Astrocyte (in vitro differentiated cells and primary cell): ENCODE results near the gene KIF26B. TPM values are rescaled to one million over a fixed set of nuclear protein-coding genes. Genes with fewer than 3 reads are reported as not detected.

Experiments
- DNase-seq: peaks from one replicate; pipeline ENCODE4 v3.0.0-alpha.2; 2010; ENCODE audit warnings: low read depth
- FAIRE-seq: peaks from 2 replicates; lab custom pipeline; 2011; peaks lifted over from hg19 to GRCh38; lab: Jason Lieb, UNC
- H2AFZ ChIP-seq: 2 replicates; pipeline ENCODE4 v1.6.0; 2012; ENCODE audit warnings: low read depth, low read length, inconsistent platforms
- H3K27ac ChIP-seq: 2 replicates; pipeline ENCODE4 v1.5.1; 2011; ENCODE audit warnings: low read depth, low read length, inconsistent platforms
- H3K27me3 ChIP-seq: 2 replicates; pipeline ENCODE4 v1.6.0; 2011; ENCODE audit warnings: low read length, inconsistent platforms; ENCODE audit not compliant: insufficient read depth
- H3K36me3 ChIP-seq: 2 replicates; pipeline ENCODE4 v1.5.1; 2011; ENCODE audit warnings: low read length, inconsistent platforms; ENCODE audit not compliant: insufficient read depth
- H3K4me1 ChIP-seq: 2 replicates; pipeline ENCODE4 v1.5.1; 2011; ENCODE audit warnings: low read length, inconsistent platforms; ENCODE audit not compliant: insufficient read depth
- H3K4me2 ChIP-seq: 2 replicates; pipeline ENCODE4 v1.6.0; 2012; ENCODE audit warnings: low read length, inconsistent platforms
- H3K4me3 ChIP-seq: 2 replicates; pipeline ENCODE4 v1.5.1; 2011; ENCODE audit warnings: low read depth, mild to moderate bottlenecking, low read length, inconsistent platforms; ENCODE audit not compliant: insufficient read depth
- H3K79me2 ChIP-seq: 2 replicates; pipeline ENCODE4 v1.6.0; 2012; ENCODE audit warnings: mild to moderate bottlenecking, low read length, inconsistent platforms; ENCODE audit not compliant: insufficient read depth
- H3K9ac ChIP-seq: 2 replicates; pipeline ENCODE4 v1.6.0; 2012; ENCODE audit warnings: mild to moderate bottlenecking, low read length, inconsistent platforms
- H3K9me3 ChIP-seq: 2 replicates; pipeline ENCODE4 v1.5.1; 2012; ENCODE audit warnings: low read depth, mild to moderate bottlenecking, low read length, inconsistent platforms; ENCODE audit not compliant: insufficient read depth
- H4K20me1 ChIP-seq: 2 replicates; pipeline ENCODE4 v1.6.0; 2012; ENCODE audit warnings: low read length, inconsistent platforms; ENCODE audit not compliant: insufficient read depth
- H3K27ac Mint-ChIP-seq: one replicate; pipeline ENCODE4 v1.8.0; 2021; ENCODE audit warnings: mild to moderate bottlenecking, mixed read lengths; ENCODE audit not compliant: unreplicated experiment
- H3K27me3 Mint-ChIP-seq: one replicate; pipeline ENCODE4 v1.8.0; 2021; ENCODE audit warnings: low read depth, mixed read lengths; ENCODE audit not compliant: unreplicated experiment
- H3K36me3 Mint-ChIP-seq: one replicate; pipeline ENCODE4 v1.8.0; 2021; ENCODE audit warnings: low read depth, mixed read lengths; ENCODE audit not compliant: unreplicated experiment
- H3K4me1 Mint-ChIP-seq: one replicate; pipeline ENCODE4 v1.8.0; 2021; ENCODE audit warnings: low read depth, mixed read lengths; ENCODE audit not compliant: unreplicated experiment
- H3K4me3 Mint-ChIP-seq: one replicate; pipeline ENCODE4 v1.8.0; 2021; ENCODE audit warnings: mild to moderate bottlenecking, moderate library complexity, mixed read lengths; ENCODE audit not compliant: unreplicated experiment
- H3K9me3 Mint-ChIP-seq: one replicate; pipeline ENCODE4 v1.8.0; 2021; ENCODE audit warnings: mild to moderate bottlenecking, mixed read lengths; ENCODE audit not compliant: unreplicated experiment
- EZH2 ChIP-seq: IDR thresholded peaks from 2 replicates; pipeline ENCODE4 v1.6.1; 2012; ENCODE audit warnings: mild to moderate bottlenecking, low read length, inconsistent platforms; ENCODE audit not compliant: insufficient read depth
- total RNA-seq: library from RNA; stranded (reverse); gene quantifications from 2 replicates; pipeline ENCODE4 v1.2.1, GENCODE V29; 2021
- TF ChIP-seq, protein P1 (sequence below): IDR thresholded peaks from 2 replicates; pipeline ENCODE4 v1.5.1; 2011; ENCODE audit warnings: low read depth, mild to moderate bottlenecking, inconsistent platforms, low read length, moderate library complexity; ENCODE audit not compliant: insufficient read depth

KIF26B gene
- total RNA-seq, 1 donor from 2014 or later = 6.8 TPM

- Mint-ChIP-seq H3K27me3 (peaks cover 8% of the 10 kb centered on the region), H3K4me1 (peaks cover 2% of the 10 kb centered on the region), H3K4me3 (no peak overlapping the region), H3K36me3 (peaks cover 41% of the 10 kb centered on the region), H3K27ac (no peak overlapping the region), H3K9me3 (peaks cover 4% of the 10 kb centered on the region)
- Histone ChIP-seq H3K4me1 (no peaks in the 10 kb centered on the region), H3K9me3 (no peaks in the 10 kb centered on the region), H3K36me3 (no peaks in the 10 kb centered on the region), H2AFZ (no peak overlapping the region), H3K27ac (no peak overlapping the region), H3K79me2 (no peaks in the 10 kb centered on the region), H3K4me2 (no peak overlapping the region), H3K9ac (no peak overlapping the region), H3K27me3 (no peaks in the 10 kb centered on the region), H3K4me3 (no peak overlapping the region), H4K20me1 (no peaks in the 10 kb centered on the region)
- FAIRE-seq = no peak
- no peak for TF ChIP-seq EZH2
- TF ChIP-seq, protein P1, sequence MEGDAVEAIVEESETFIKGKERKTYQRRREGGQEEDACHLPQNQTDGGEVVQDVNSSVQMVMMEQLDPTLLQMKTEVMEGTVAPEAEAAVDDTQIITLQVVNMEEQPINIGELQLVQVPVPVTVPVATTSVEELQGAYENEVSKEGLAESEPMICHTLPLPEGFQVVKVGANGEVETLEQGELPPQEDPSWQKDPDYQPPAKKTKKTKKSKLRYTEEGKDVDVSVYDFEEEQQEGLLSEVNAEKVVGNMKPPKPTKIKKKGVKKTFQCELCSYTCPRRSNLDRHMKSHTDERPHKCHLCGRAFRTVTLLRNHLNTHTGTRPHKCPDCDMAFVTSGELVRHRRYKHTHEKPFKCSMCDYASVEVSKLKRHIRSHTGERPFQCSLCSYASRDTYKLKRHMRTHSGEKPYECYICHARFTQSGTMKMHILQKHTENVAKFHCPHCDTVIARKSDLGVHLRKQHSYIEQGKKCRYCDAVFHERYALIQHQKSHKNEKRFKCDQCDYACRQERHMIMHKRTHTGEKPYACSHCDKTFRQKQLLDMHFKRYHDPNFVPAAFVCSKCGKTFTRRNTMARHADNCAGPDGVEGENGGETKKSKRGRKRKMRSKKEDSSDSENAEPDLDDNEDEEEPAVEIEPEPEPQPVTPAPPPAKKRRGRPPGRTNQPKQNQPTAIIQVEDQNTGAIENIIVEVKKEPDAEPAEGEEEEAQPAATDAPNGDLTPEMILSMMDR = no peak
- no peak for DNase-seq
Observed at GRCh38 chr1:245649666-245650065, 494.9 kb downstream of the KIF26B start.

- Mint-ChIP-seq H3K9me3 (peaks cover 2% of the 10 kb centered on the region), H3K4me3 (no peak overlapping the region), H3K27ac (no peak overlapping the region), H3K36me3 (peaks cover 37% of the 10 kb centered on the region), H3K27me3 (peaks cover 8% of the 10 kb centered on the region), H3K4me1 (peaks cover 2% of the 10 kb centered on the region)
- no peaks in the 10 kb centered on the region for H3K4me1 ChIP-seq
- FAIRE-seq (no peak), DNase-seq (no peak)
- H3K27me3 ChIP-seq = no peaks in the 10 kb centered on the region
- H3K4me2 ChIP-seq = no peak overlapping the region
- H3K79me2 ChIP-seq = no peaks in the 10 kb centered on the region
- H3K9ac ChIP-seq = no peak overlapping the region
- no peak overlapping the region for H3K27ac ChIP-seq
- H3K9me3 ChIP-seq = no peaks in the 10 kb centered on the region
- no peak for TF ChIP-seq EZH2
- TF ChIP-seq, protein P1 = no peak
- H2AFZ ChIP-seq = no peak overlapping the region
- H3K36me3 ChIP-seq = no peaks in the 10 kb centered on the region
- H3K4me3 ChIP-seq = no peak overlapping the region
- H4K20me1 ChIP-seq = no peaks in the 10 kb centered on the region
Observed at GRCh38 chr1:245650441-245650960, 495.7 kb downstream of the KIF26B start.

DNA sequence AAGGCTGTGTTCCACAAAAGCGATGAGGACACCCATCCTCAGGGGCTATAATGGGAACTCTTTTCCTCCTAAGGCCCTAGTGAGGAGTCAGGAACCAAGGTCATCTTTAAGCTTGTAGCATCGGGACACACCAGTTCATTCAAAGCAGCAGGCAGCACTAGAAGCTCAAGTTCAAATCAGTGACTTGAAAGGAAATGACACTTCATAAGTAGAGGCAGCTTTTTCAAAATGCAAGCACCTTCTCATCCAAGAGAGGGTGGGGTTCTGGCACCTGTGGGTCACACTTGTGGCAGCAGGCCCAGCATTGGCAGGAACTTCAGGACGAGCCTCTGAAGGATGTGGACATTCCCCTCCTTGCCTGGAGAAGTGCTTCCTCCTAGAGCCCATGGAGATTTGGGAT, 496.3 kb downstream of the KIF26B start:
- DNase-seq (no peak), FAIRE-seq (no peak)
- Mint-ChIP-seq H3K9me3 (peaks cover 2% of the 10 kb centered on the region), H3K27ac (no peak overlapping the region), H3K36me3 (peaks cover 31% of the 10 kb centered on the region), H3K27me3 (peaks cover 8% of the 10 kb centered on the region), H3K4me1 (peaks cover 2% of the 10 kb centered on the region), H3K4me3 (no peak overlapping the region)
- H3K36me3 ChIP-seq = no peaks in the 10 kb centered on the region
- H2AFZ ChIP-seq = no peak overlapping the region
- no peak overlapping the region for H3K9ac ChIP-seq
- no peak overlapping the region for H3K4me3 ChIP-seq
- H3K9me3 ChIP-seq = no peaks in the 10 kb centered on the region
- H3K4me2 ChIP-seq = no peak overlapping the region
- TF ChIP-seq, protein P1 = no peak
- no peak for TF ChIP-seq EZH2
- no peaks in the 10 kb centered on the region for H3K79me2 ChIP-seq
- H3K4me1 ChIP-seq = no peaks in the 10 kb centered on the region
- no peak overlapping the region for H3K27ac ChIP-seq
- H3K27me3 ChIP-seq = no peaks in the 10 kb centered on the region
- H4K20me1 ChIP-seq = no peaks in the 10 kb centered on the region
